ENCODE data around the gene SSMEM1. TPM values are rescaled to one million over a fixed set of nuclear protein-coding genes. Genes with fewer than 3 reads are reported as not detected.

The SSMEM1 gene
- total RNA-seq, 4 donors from 2014 or later = 0.44 TPM; not detected in 3

- DNase-seq (ENCODE audit: low spot score) = no peak
- no peak for TF ChIP-seq CTCF (IDR thresholded peaks at IDR 0.05)
- no peak for ATAC-seq (ENCODE audit: low FRiP score)
Observed at GRCh38 chr7:130195396-130195795, 12.3 kb upstream of the SSMEM1 start.

- DNase-seq (ENCODE audit: low spot score) = no peak
- no peak for TF ChIP-seq CTCF (IDR thresholded peaks at IDR 0.05)
- ATAC-seq (ENCODE audit: low FRiP score) = no peak
Observed at GRCh38 chr7:130196476-130196875, 11.2 kb upstream of the SSMEM1 start.

- no peak for DNase-seq (ENCODE audit: low spot score)
- ATAC-seq (ENCODE audit: low FRiP score) = no peak
- no peak for TF ChIP-seq CTCF (IDR thresholded peaks at IDR 0.05)
Observed at GRCh38 chr7:130197094-130197493, 10.6 kb upstream of the SSMEM1 start.

GRCh38 chr7:130201796-130202195 lies 5.9 kb upstream of the SSMEM1 start:
- DNase-seq (ENCODE audit: low spot score) (no peak), ATAC-seq (ENCODE audit: low FRiP score) (no peak)
- TF ChIP-seq CTCF (IDR thresholded peaks at IDR 0.05) = no peak

GRCh38 chr7:130205084-130205947 lies 2.3 kb upstream of the SSMEM1 start, which contains the start of gene TMEM209:
Gene TMEM209, minus strand, starts transcription at chr7:130205406. Its CDS starts 31 bp downstream, at chr7:130205375.
- peak; percentile 96 for ATAC-seq (ENCODE audit: low FRiP score)
- DNase-seq (ENCODE audit: low spot score) = peak; percentile 81
- no peak for TF ChIP-seq CTCF (IDR thresholded peaks at IDR 0.05)

- DNase-seq (ENCODE audit: low spot score) (no peak), ATAC-seq (ENCODE audit: low FRiP score) (no peak)
- TF ChIP-seq CTCF (IDR thresholded peaks at IDR 0.05) = no peak
Observed at GRCh38 chr7:130207033-130207432, 627 bp upstream of the SSMEM1 start.

- no peak for ATAC-seq (ENCODE audit: low FRiP score)
- TF ChIP-seq CTCF (IDR thresholded peaks at IDR 0.05) = no peak
- no peak for DNase-seq (ENCODE audit: low spot score)
Observed at GRCh38 chr7:130208516-130208915, 856 bp downstream of the SSMEM1 start.
